K562 (cell line): Measurements from ENCODE around the gene PXN. TPM values are rescaled to one million over a fixed set of nuclear protein-coding genes. Genes with fewer than 3 reads are reported as not detected.

Experiments used
- ATAC-seq: fragments of 200-7000 bp; cut with Tn5 transposase; 3 replicates; pipeline ENCODE4 v1.9.1; 2020; ENCODE audit warnings: moderate library complexity
- BruUV-seq: library from RNA; stranded (reverse); fragments of 400-500 nt; replicated peaks from 2 replicates; lab custom pipeline; 2021; lab: Mats Ljungman, UMichigan
- CTCF ChIA-PET: fragments of 300-600 bp; formaldehyde crosslinking; extraction: SDS; loops from one replicate; lab custom pipeline; 2021; ENCODE audit warnings: low intra/inter-chr PET ratio; lab: Yijun Ruan, JAX
- POLR2A ChIA-PET: fragments of 300-600, 350-650 bp; sonication (Branson Sonifier 250); formaldehyde crosslinking; extraction: SDS; loops from one replicate; lab custom pipeline; 2021; ENCODE audit warnings: antibody characterized with exemption, inconsistent platforms; lab: Yijun Ruan, JAX
- DNase-seq, 4 experiments: peaks; one replicate each; pipeline versions ENCODE4 v3.0.0 to v3.0.0-alpha.2; 2011 to 2018; ENCODE audit warnings: low spot score in 3 of 4, mixed read lengths in 3 of 4; ENCODE audit errors: extremely low read depth in 1 of 4
- FAIRE-seq: peaks from 2 replicates; lab custom pipeline; 2011; peaks lifted over from hg19 to GRCh38; lab: Jason Lieb, UNC
- H2AFZ ChIP-seq: 2 replicates; pipeline ENCODE4 v1.6.0; 2011; ENCODE audit warnings: low read depth, low read length, control low read depth, inconsistent platforms
- H3K27ac ChIP-seq: fragments of 200-600 bp; 3 replicates; pipeline ENCODE4 v1.8.0; 2011; ENCODE audit warnings: low read depth, mild to moderate bottlenecking, control low read depth, inconsistent platforms, low read length, moderate library complexity, mixed read lengths; ENCODE audit errors: extremely low read depth
- H3K27me3 ChIP-seq, 2 experiments: fragments of 300-600 bp in 1 of 2; 2 replicates in 1 of 2; 3 replicates in 1 of 2; pipeline versions ENCODE4 v1.6.0 to v1.8.0; 2011; ENCODE audit warnings: inconsistent platforms in 2 of 2, low read length in 2 of 2, mild to moderate bottlenecking in 1 of 2, mixed read lengths in 1 of 2, moderate library complexity in 1 of 2; ENCODE audit not compliant: control insufficient read depth in 2 of 2, insufficient read depth in 2 of 2
- H3K36me3 ChIP-seq: fragments of 300-600 bp; 3 replicates; pipeline ENCODE4 v1.8.0; 2011; ENCODE audit warnings: mild to moderate bottlenecking, low read length, inconsistent platforms; ENCODE audit not compliant: control insufficient read depth, insufficient read depth
- H3K4me1 ChIP-seq, 2 experiments: fragments of 200-600 bp in 1 of 2; replicated peaks in 1 of 2; 2 replicates in 1 of 2; 3 replicates in 1 of 2; pipeline versions ENCODE4 v1.5.1 to v1.8.0; 2011; ENCODE audit warnings: inconsistent platforms in 2 of 2, low read length in 2 of 2, mild to moderate bottlenecking in 1 of 2, mixed read lengths in 1 of 2, moderate library complexity in 1 of 2; ENCODE audit not compliant: control insufficient read depth in 2 of 2, insufficient read depth in 2 of 2
- H3K4me2 ChIP-seq: 2 replicates; pipeline ENCODE4 v1.6.1; 2011; ENCODE audit warnings: low read length, control low read depth, inconsistent platforms, mixed read lengths; ENCODE audit not compliant: insufficient read depth
- H3K4me3 ChIP-seq: fragments of 200-600 bp; sonication (generic), shearing (Covaris generic); 2 replicates; pipeline ENCODE4 v1.5.1; 2016; ENCODE audit warnings: control low read depth, inconsistent platforms
- H3K79me2 ChIP-seq: fragments of 200-600 bp; 3 replicates; pipeline ENCODE4 v1.8.0; 2011; ENCODE audit warnings: low read length, inconsistent platforms; ENCODE audit not compliant: control insufficient read depth, insufficient read depth
- H3K9ac ChIP-seq, 2 experiments: 2 replicates each; pipeline versions ENCODE4 v1.6.0 to v1.6.1; 2011; ENCODE audit warnings: low read depth in 2 of 2, low read length in 2 of 2, control low read depth in 1 of 2, inconsistent platforms in 1 of 2, mild to moderate bottlenecking in 1 of 2, mixed read lengths in 1 of 2; ENCODE audit not compliant: insufficient read depth in 1 of 2
- H3K9me1 ChIP-seq: one replicate; pipeline ENCODE4 v1.6.0; 2011; ENCODE audit warnings: inconsistent platforms, mild to moderate bottlenecking, low read length, moderate library complexity; ENCODE audit not compliant: control insufficient read depth, insufficient read depth
- H3K9me3 ChIP-seq: replicated peaks from 2 replicates; pipeline ENCODE4 v1.5.1; 2011; ENCODE audit warnings: low read depth, low read length, inconsistent platforms; ENCODE audit not compliant: control insufficient read depth, insufficient read depth
- H4K20me1 ChIP-seq: replicated peaks from 2 replicates; pipeline ENCODE4 v1.6.1; 2011; ENCODE audit warnings: low read length, inconsistent platforms, mixed read lengths; ENCODE audit not compliant: control insufficient read depth, insufficient read depth
- CHD4 ChIP-seq: fragments of 200-600 bp; sonication (generic); IDR thresholded peaks from 3 replicates; pipeline ENCODE4 v1.6.1; 2012; ENCODE audit warnings: low read depth, mild to moderate bottlenecking, mixed read lengths, low read length, inconsistent platforms; ENCODE audit not compliant: insufficient read depth, insufficient replicate concordance, poor library complexity, severe bottlenecking
- FOXA1 ChIP-seq: fragments of 450-650 bp; IDR thresholded peaks from 2 replicates; pipeline ENCODE4 v1.6.1; 2016; ENCODE audit warnings: mild to moderate bottlenecking, borderline replicate concordance
- NCOR1 ChIP-seq: fragments of 450-650 bp; IDR thresholded peaks from 2 replicates; pipeline ENCODE4 v1.6.1; 2016; ENCODE audit warnings: mild to moderate bottlenecking, moderate library complexity
- SMAD2 ChIP-seq: fragments of 150-350 bp; IDR thresholded peaks from 2 replicates; pipeline ENCODE4 v1.6.1; 2014; ENCODE audit warnings: low read depth, mild to moderate bottlenecking, low read length
- TAF1 ChIP-seq: IDR thresholded peaks from 2 replicates; pipeline ENCODE4 v1.6.1; 2011; ENCODE audit warnings: mild to moderate bottlenecking, low read length, moderate library complexity; ENCODE audit not compliant: insufficient read depth, control insufficient read depth, severe bottlenecking; ENCODE audit errors: extremely low read depth
- TAL1 ChIP-seq: fragments of 450-650 bp; IDR thresholded peaks from 2 replicates; pipeline ENCODE4 v1.6.1; 2016; ENCODE audit warnings: mild to moderate bottlenecking
- ZFP36 ChIP-seq: fragments of 150-350 bp; IDR thresholded peaks from 2 replicates; pipeline ENCODE4 v1.6.1; 2018; ENCODE audit warnings: low read length, low read depth; ENCODE audit not compliant: partially characterized antibody
- ZKSCAN3 ChIP-seq: fragments of 250-450 bp; sonication (Bioruptor Pico); IDR thresholded peaks from 2 replicates; pipeline ENCODE4 v1.4.0; 2020
- WGBS: fragments of 100-300 bp; shearing (Covaris generic); methylation state at CpG from one replicate; pipeline ENCODE4 v1.1.6; 2016; ENCODE audit warnings: low coverage, mixed read lengths; ENCODE audit not compliant: insufficient coverage; ENCODE audit errors: missing lambda C conversion rate; 5-methylcytosine and 5-hydroxymethylcytosine counted together
- in situ Hi-C: fragments of 300-500 bp; cut with MboI; formaldehyde crosslinking; loops from 4 replicates; pipeline ENCODE4 v1.15.0; 2018; ENCODE audit warnings: inconsistent platforms, mixed read lengths
- intact Hi-C: fragments of 100-400 bp; cut with micrococcal nuclease; formaldehyde crosslinking; loops from 2 replicates; pipeline ENCODE4 v1.14.2; 2022
- polyA plus RNA-seq, 8 experiments: library from polyadenylated mRNA; depleted of rRNA in 4 of 8; stranded (reverse) in 5 of 8; unstranded in 3 of 8; fragments of >200 nt; fragmentation: Nextera tagmentation in 2 of 8; fragmentation: Illumina TruSeq in 1 of 8; extraction: Ambion mirVana in 2 of 8; extraction: Trizol in 1 of 8; gene quantifications; 2 replicates each; pipeline versions ENCODE4 v1.2.1 to v1.2.3, GENCODE V29; 2011 to 2014; ENCODE audit warnings: inconsistent platforms in 1 of 8, missing spikeins in 1 of 8
- total RNA-seq, 7 experiments: library from RNA; depleted of rRNA in 6 of 7; stranded (reverse); fragments of >200 nt in 6 of 7; fragmentation: Illumina TruSeq in 2 of 7; extraction: Trizol in 2 of 7; gene quantifications; 2 replicates each; pipeline versions ENCODE4 v1.2.1 to v1.2.3, GENCODE V29; 2011 to 2021; ENCODE audit warnings: low replicate concordance in 1 of 7
- TF ChIP-seq, protein P1 (sequence below), 2 experiments: fragments of 450-650 bp; IDR thresholded peaks; 2 replicates each; pipeline ENCODE4 v1.6.1; 2016
- TF ChIP-seq, protein P2 (sequence below): fragments of 250-450 bp; sonication (Bioruptor Pico); IDR thresholded peaks from 2 replicates; pipeline ENCODE4 v1.4.0; 2020; ENCODE audit warnings: borderline replicate concordance
- TF ChIP-seq, protein P3 (sequence below): fragments of 200-800 bp; sonication (Bioruptor generic); IDR thresholded peaks from 2 replicates; pipeline ENCODE4 v1.6.1; 2017; ENCODE audit warnings: missing genetic modification characterization, missing compliant biosample characterization
- TF ChIP-seq, protein P4 (sequence below): sonication (generic); formaldehyde crosslinking; IDR thresholded peaks from 2 replicates; pipeline ENCODE4 v1.8.1; 2022; ENCODE audit warnings: missing genetic modification reagents

PXN gene
- total and polyA plus RNA-seq, 9 of the 15 experiments (the other 6 are each of a cell fraction or from before 2014, with no cell fraction given), result 4.0 to 74.1 (median 18.6) TPM

GRCh38 chr12:120209851-120210250 lies 55.7 kb downstream of the PXN start (continued):
- TF ChIP-seq, protein P1, sequence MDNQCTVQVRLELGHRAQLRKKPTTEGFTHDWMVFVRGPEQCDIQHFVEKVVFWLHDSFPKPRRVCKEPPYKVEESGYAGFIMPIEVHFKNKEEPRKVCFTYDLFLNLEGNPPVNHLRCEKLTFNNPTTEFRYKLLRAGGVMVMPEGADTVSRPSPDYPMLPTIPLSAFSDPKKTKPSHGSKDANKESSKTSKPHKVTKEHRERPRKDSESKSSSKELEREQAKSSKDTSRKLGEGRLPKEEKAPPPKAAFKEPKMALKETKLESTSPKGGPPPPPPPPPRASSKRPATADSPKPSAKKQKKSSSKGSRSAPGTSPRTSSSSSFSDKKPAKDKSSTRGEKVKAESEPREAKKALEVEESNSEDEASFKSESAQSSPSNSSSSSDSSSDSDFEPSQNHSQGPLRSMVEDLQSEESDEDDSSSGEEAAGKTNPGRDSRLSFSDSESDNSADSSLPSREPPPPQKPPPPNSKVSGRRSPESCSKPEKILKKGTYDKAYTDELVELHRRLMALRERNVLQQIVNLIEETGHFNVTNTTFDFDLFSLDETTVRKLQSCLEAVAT (IDR thresholded peaks at IDR 0.05), result no peak
- no peak for TF ChIP-seq TAL1
- TF ChIP-seq, protein P2, sequence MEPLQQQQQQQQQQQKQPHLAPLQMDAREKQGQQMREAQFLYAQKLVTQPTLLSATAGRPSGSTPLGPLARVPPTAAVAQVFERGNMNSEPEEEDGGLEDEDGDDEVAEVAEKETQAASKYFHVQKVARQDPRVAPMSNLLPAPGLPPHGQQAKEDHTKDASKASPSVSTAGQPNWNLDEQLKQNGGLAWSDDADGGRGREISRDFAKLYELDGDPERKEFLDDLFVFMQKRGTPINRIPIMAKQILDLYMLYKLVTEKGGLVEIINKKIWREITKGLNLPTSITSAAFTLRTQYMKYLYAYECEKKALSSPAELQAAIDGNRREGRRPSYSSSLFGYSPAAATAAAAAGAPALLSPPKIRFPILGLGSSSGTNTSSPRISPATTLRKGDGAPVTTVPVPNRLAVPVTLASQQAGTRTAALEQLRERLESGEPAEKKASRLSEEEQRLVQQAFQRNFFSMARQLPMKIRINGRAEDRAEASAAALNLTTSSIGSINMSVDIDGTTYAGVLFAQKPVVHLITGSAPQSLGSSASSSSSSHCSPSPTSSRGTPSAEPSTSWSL (CRISPR knock-in tag), result no peak
- TF ChIP-seq CHD4, result no peak
- no peak for TF ChIP-seq ZFP36

DNA sequence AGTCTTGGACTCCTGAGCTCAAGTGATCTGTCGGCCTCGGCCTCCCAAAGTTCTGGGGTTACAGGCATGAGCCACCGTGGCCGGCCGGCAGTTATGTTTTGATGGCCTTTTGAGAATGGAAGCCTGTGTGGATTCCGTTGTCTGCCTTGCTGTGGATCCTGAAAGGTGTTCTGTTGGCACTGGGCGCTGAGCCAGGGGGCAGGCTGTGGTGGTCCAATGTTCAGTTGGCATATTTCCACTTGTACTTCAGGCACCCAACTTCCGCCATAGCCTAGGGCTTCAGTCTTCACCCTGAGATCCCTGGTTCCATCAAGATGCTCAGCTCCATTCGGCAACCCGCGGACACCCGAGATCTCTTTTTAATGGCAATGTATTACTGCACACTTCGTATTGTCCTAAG lies 58.3 kb downstream of the PXN start:
- Histone ChIP-seq H4K20me1 (no peaks in the 10 kb centered on the region), H3K36me3 (peaks cover 44% of the 10 kb centered on the region; the same call in 2 of the 3 replicates), H3K79me2 (peaks cover 6% of the 10 kb centered on the region; the same call in 2 of the 3 replicates), H3K9ac (no peak overlapping the region), H3K4me2 (no peak overlapping the region), H3K27ac (no peak overlapping the region), H3K9me3 (0 out of 2 replicates have a peak, but pooled peaks cover 1% of the 10 kb centered on the region), H2AFZ (no peak overlapping the region), H3K27me3 (no peaks in the 10 kb centered on the region), H3K9me1 (no peaks in the 10 kb centered on the region), H3K4me3 (no peak overlapping the region), H3K4me1 (peaks cover 3 to 8% of the 10 kb centered on the region in 2 experiments; a peak in 4 of 5 replicates)
- WGBS, result 94% methylated on average over 12 of the region's 13 CpGs
- no peak for DNase-seq
- ChIA-PET POLR2A (interaction anchor here (1.2 to 1.4 kb wide), 2 partner anchors 10 to 19 kb away, joined by 3 to 4 read pairs; no protein-coding TSS in a partner anchor), CTCF (no interaction called here)
- BruUV-seq, result no TSS peak
- intact Hi-C loops, result no loop called here
- FAIRE-seq, result no peak
- ATAC-seq, result no peak
- in situ Hi-C loops, result no loop called here
- TF ChIP-seq, protein P3, sequence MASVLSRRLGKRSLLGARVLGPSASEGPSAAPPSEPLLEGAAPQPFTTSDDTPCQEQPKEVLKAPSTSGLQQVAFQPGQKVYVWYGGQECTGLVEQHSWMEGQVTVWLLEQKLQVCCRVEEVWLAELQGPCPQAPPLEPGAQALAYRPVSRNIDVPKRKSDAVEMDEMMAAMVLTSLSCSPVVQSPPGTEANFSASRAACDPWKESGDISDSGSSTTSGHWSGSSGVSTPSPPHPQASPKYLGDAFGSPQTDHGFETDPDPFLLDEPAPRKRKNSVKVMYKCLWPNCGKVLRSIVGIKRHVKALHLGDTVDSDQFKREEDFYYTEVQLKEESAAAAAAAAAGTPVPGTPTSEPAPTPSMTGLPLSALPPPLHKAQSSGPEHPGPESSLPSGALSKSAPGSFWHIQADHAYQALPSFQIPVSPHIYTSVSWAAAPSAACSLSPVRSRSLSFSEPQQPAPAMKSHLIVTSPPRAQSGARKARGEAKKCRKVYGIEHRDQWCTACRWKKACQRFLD (CRISPR knock-in tag), result no peak
- TF ChIP-seq FOXA1, result no peak
- no peak for TF ChIP-seq SMAD2
- TF ChIP-seq, protein P4, sequence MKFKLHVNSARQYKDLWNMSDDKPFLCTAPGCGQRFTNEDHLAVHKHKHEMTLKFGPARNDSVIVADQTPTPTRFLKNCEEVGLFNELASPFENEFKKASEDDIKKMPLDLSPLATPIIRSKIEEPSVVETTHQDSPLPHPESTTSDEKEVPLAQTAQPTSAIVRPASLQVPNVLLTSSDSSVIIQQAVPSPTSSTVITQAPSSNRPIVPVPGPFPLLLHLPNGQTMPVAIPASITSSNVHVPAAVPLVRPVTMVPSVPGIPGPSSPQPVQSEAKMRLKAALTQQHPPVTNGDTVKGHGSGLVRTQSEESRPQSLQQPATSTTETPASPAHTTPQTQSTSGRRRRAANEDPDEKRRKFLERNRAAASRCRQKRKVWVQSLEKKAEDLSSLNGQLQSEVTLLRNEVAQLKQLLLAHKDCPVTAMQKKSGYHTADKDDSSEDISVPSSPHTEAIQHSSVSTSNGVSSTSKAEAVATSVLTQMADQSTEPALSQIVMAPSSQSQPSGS (CRISPR knock-in tag), result no peak
- TF ChIP-seq ZKSCAN3, result no peak
- TF ChIP-seq TAF1, result no peak
- TF ChIP-seq NCOR1, result no peak
